ENCODE measurements around the gene PTGER4.

DNA sequence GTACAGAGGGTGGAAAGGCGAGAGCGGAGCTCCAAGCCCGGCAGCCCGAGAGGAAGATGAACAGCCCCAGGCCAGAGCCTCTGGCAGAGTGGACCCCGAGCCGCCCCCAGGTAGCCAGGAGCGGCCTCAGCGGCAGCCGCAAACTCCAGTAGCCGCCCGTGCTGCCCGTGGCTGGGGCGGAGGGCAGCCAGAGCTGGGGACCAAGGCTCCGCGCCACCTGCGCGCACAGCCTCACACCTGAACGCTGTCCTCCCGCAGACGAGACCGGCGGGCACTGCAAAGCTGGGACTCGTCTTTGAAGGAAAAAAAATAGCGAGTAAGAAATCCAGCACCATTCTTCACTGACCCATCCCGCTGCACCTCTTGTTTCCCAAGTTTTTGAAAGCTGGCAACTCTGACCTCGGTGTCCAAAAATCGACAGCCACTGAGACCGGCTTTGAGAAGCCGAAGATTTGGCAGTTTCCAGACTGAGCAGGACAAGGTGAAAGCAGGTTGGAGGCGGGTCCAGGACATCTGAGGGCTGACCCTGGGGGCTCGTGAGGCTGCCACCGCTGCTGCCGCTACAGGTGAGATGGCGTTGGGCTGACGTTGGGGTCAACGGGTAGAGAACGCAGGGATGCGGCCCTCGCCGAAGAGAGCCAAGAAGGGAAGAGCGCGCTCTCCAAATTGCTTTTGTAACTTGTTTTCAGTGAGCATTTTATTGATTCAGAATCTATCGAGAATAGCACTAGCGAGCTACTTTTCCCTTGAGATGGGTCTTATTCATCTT is at the start of gene PTGER4:
- no peak for TF ChIP-seq YY1 (IDR thresholded peaks at IDR 0.05; ENCODE audit: insufficient read depth, insufficient read length)
- no peak for TF ChIP-seq SUZ12 (IDR thresholded peaks at IDR 0.05; ENCODE audit: extremely low read depth, insufficient read depth, insufficient read length)

Measured in NT2/D1 (cell line).